Effector memory CD8-positive, alpha-beta T cell (primary cell): ENCODE results near the gene ZCCHC17.
A peak's percentile ranks its signal among the peaks of the same experiment; 100 is the strongest.
"Not testable (repeated sequence)": the region's sequence is repeated elsewhere in the genome, so short reads cannot be mapped to it uniquely, and the experiment has no call there.

Experiments
- ATAC-seq: fragments of 150-1000 bp; cut with Tn5 transposase; replicated peaks from 2 replicates; pipeline ENCODE4 v1.10.0; 2021; ENCODE audit warnings: mild to moderate bottlenecking, moderate library complexity
- DNase-seq, 3 experiments: peaks; one replicate each; pipeline ENCODE4 v3.0.0; 2021
- H3K27ac Mint-ChIP-seq, 2 donors: one replicate each; pipeline ENCODE4 v1.8.0; 2022; ENCODE audit warnings: mild to moderate bottlenecking in 2 of 2, mixed read lengths in 2 of 2, moderate library complexity in 2 of 2
- H3K27me3 Mint-ChIP-seq, 2 donors: one replicate each; pipeline ENCODE4 v1.8.0; 2022; ENCODE audit warnings: mixed read lengths in 2 of 2
- H3K36me3 Mint-ChIP-seq: one replicate; pipeline ENCODE4 v1.8.0; 2022; ENCODE audit warnings: mild to moderate bottlenecking, moderate library complexity, mixed read lengths; ENCODE audit not compliant: insufficient read depth
- H3K4me1 Mint-ChIP-seq, 2 donors: one replicate each; pipeline ENCODE4 v1.8.0; 2022; ENCODE audit warnings: low read depth in 2 of 2, mixed read lengths in 2 of 2
- H3K4me3 Mint-ChIP-seq, 2 donors: one replicate each; pipeline ENCODE4 v1.8.0; 2022; ENCODE audit warnings: mild to moderate bottlenecking in 2 of 2, mixed read lengths in 2 of 2, moderate library complexity in 2 of 2
- H3K9me3 Mint-ChIP-seq, 2 donors: one replicate each; pipeline ENCODE4 v1.8.0; 2022; ENCODE audit warnings: mixed read lengths in 2 of 2
- total RNA-seq, 9 experiments: gene quantifications; one replicate each; lab custom pipeline; 2026; lab: John Stamatoyannopoulos, UW

The ZCCHC17 gene, protein sequence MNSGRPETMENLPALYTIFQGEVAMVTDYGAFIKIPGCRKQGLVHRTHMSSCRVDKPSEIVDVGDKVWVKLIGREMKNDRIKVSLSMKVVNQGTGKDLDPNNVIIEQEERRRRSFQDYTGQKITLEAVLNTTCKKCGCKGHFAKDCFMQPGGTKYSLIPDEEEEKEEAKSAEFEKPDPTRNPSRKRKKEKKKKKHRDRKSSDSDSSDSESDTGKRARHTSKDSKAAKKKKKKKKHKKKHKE
- 19.1 to 37.5 (median 32.1) reads per million in 9 experiments for total RNA-seq

DNA sequence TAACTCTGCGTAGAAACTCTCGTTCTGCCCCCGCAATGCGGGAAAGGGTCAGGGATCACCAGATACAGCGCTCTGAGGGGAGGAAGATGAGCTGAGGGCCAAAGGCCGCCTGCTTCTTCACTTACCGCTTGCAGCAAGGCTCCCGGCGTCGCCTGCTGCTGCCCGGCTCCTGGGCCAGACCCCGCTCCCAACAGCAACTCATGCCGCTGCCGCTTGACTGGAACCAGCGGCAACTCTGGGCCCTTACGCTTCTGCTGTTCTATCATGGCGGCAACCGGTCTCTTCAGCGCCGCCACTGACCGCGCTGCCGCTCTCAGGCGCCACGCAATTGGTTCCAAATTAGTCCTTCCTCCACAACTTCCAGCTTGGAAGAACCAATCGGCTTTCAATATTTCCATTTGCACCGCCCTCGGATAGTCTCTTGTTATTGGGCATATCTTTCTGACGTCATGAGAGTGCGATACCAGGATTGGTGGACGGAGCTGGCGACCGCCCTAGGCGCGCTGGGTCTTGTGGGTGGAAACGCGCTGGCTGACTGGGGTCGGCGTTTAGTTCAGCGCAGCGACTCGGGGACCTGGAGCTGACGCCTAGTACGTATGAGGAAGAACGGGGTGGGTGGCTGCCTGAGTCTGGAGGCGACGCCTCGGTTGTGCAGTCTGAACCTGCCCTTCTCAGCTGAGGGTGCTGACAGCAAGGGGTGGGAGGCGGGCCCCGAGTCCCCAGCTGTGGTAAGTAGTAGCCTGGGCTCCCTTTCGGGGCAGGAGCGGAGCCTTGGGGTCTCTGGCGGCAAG is at the start of gene ZCCHC17, which contains the start of gene SNRNP40:
Gene ZCCHC17 (plus strand): TSS at position 547 of the 791 bp plus-strand sequence. CDS start 13,067 bp downstream, outside the sequence.
Gene SNRNP40 (minus strand): TSS at position 303 of the 791 bp plus-strand sequence. CDS start 37 bp downstream, at position 266.
- Mint-ChIP-seq H3K27me3 (no peaks in the 10 kb centered on the region), H3K9me3 (no peaks in the 10 kb centered on the region), H3K27ac (no peak within 1 kb of the TSS), H3K36me3 (peaks cover 33% of the 10 kb centered on the region), H3K4me3 (no peak within 1 kb of the TSS), H3K4me1 (peaks cover 20 to 22% of the 10 kb centered on the region in 2 donors)
- DNase-seq (peak; percentile 93 to 94 (median 94)), ATAC-seq (peak; percentile 88)

DNA sequence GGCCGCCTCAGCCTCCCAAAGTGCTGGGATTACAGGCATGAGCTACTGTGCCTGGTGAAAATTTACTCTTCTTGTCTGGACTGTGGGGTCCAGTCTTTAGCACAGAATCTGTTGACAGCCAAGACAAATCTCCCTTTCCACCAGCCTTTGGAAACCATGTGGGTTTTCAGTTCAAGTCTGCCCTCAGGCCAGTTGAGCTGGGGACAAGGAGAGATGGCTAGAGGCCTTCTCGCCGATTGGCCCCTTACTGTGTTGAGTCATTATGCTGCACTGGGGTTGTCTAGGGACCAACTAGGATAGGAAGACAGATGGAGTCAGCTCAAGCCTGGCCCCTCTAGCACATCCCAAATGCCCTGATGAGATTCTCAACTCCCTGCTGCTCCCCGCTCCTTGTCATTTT is 48.6 kb upstream of the ZCCHC17 start:
- no peaks in the 10 kb centered on the region for H3K36me3 Mint-ChIP-seq
- no peaks in the 10 kb centered on the region for H3K9me3 Mint-ChIP-seq
- peak overlapping the region in 1 of 2 donors; percentile 5 for H3K27ac Mint-ChIP-seq
- no peaks in the 10 kb centered on the region for H3K27me3 Mint-ChIP-seq
- H3K4me3 Mint-ChIP-seq = no peak overlapping the region
- H3K4me1 Mint-ChIP-seq = no peaks in the 10 kb centered on the region
- no peak for ATAC-seq
- no peak for DNase-seq

DNA sequence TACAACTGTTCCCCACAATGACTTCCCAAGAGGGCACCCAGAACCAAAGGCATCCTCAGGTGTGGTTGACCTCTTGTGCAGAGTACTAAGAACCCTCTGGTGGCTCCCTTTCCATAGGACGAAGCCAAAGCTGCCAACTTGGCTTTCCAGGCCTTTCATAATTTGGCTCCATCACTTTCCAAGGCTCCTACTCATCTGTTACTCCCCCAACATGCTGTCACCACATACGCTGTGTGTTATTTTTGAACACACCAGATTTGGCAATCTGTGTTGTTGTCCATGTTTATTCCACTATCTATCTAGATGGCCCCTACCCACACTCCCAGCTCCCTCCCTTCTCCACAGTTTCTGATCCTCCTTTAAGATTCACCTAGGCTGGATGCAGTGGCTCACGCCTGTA is 47.0 kb upstream of the ZCCHC17 start:
- no peak overlapping the region for H3K27ac Mint-ChIP-seq
- no peak overlapping the region for H3K4me3 Mint-ChIP-seq
- no peaks in the 10 kb centered on the region for H3K27me3 Mint-ChIP-seq
- no peaks in the 10 kb centered on the region for H3K9me3 Mint-ChIP-seq
- H3K36me3 Mint-ChIP-seq = no peaks in the 10 kb centered on the region
- ATAC-seq = no peak
- DNase-seq = no peak
- no peaks in the 10 kb centered on the region for H3K4me1 Mint-ChIP-seq

- no peaks in the 10 kb centered on the region for H3K27me3 Mint-ChIP-seq
- H3K9me3 Mint-ChIP-seq = no peaks in the 10 kb centered on the region
- DNase-seq (no peak), ATAC-seq (no peak)
- H3K4me3 Mint-ChIP-seq = no peak overlapping the region
- H3K4me1 Mint-ChIP-seq = no peaks in the 10 kb centered on the region
- H3K27ac Mint-ChIP-seq = no peak overlapping the region
- peaks cover 41% of the 10 kb centered on the region for H3K36me3 Mint-ChIP-seq
These were observed 39.6 kb upstream of the ZCCHC17 start for GRCh38 chr1:31257213-31257612.

DNA sequence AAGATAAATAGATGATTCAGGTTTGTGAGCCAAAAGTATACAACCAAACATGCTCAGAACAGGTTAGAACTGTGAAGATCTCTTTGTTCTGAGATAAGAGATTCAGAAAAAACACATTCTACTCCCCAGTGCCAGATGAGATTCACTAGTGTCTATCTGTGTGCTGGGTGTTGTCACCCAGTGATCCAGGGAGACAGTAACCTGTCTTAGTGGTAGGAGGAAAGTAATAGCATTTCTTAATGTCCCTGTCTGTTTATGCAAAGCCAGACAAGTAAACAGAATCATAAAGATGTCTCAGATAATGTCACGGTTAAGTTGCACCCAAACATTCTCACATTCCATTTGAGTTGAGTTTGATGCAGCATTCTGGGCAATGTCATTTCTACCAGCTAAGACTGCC is 38.3 kb upstream of the ZCCHC17 start:
- Mint-ChIP-seq H3K9me3 (no peaks in the 10 kb centered on the region), H3K36me3 (peaks cover 55% of the 10 kb centered on the region), H3K27me3 (no peaks in the 10 kb centered on the region), H3K4me3 (no peak overlapping the region), H3K4me1 (no peaks in the 10 kb centered on the region), H3K27ac (no peak overlapping the region)
- DNase-seq (no peak), ATAC-seq (no peak)

GRCh38 chr1:31259746-31260145 is 37.1 kb upstream of the ZCCHC17 start:
- Mint-ChIP-seq H3K4me1 (no peaks in the 10 kb centered on the region), H3K9me3 (no peaks in the 10 kb centered on the region), H3K36me3 (peaks cover 64% of the 10 kb centered on the region), H3K4me3 (no peak overlapping the region), H3K27ac (no peak overlapping the region), H3K27me3 (no peaks in the 10 kb centered on the region)
- no peak for DNase-seq
- no peak for ATAC-seq

DNA sequence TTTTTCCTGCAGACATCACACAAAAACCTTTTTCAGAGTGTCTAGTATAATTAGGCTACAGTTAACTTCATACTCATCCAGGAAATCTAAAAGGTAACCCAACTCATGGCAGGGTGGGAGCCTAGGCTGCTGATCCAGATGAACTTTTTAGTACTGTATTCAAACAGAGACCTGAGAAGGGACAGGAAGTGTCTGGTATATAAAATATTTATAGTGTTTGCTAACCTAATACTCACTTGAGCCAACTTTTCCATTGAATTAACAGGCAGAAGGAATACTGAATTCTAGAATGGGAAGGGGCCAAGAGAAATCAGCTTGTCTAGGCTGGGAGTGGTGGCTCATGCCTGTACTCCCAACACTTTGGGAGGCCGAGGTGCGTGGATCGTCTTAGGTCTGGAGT is 34.9 kb upstream of the ZCCHC17 start:
- no peaks in the 10 kb centered on the region for H3K27me3 Mint-ChIP-seq
- no peak for ATAC-seq
- no peak for DNase-seq
- H3K4me1 Mint-ChIP-seq = no peaks in the 10 kb centered on the region
- no peaks in the 10 kb centered on the region for H3K9me3 Mint-ChIP-seq
- peaks cover 79% of the 10 kb centered on the region for H3K36me3 Mint-ChIP-seq
- H3K4me3 Mint-ChIP-seq = no peak overlapping the region
- no peak overlapping the region for H3K27ac Mint-ChIP-seq

DNA sequence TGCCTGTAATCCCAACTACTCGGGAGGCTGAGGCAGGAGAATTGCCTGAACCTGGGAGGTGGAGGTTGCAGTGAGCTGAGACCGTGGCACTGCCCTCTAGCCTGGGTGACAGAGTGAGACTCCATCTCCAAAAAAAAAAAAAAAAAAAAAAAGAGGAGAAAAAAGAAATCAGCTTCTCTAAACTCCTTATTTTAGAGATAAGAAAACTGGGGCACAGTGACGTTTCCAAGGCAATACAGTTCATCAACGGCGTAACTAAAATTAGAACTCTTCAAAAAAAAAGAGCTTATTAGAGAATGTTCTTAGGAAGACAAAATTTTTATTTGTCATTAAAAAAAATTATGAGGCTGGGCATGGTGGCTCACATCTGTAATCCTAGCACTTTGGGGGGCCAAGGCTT is 34.4 kb upstream of the ZCCHC17 start:
- H3K4me3 Mint-ChIP-seq, H3K27ac Mint-ChIP-seq, H3K27me3 Mint-ChIP-seq, H3K4me1 Mint-ChIP-seq, DNase-seq, H3K9me3 Mint-ChIP-seq, ATAC-seq: not testable (repeated sequence)
- H3K36me3 Mint-ChIP-seq = peaks cover 84% of the 10 kb centered on the region

- H3K4me1 Mint-ChIP-seq = no peaks in the 10 kb centered on the region
- H3K36me3 Mint-ChIP-seq = peaks cover 92% of the 10 kb centered on the region
- ATAC-seq = no peak
- no peaks in the 10 kb centered on the region for H3K9me3 Mint-ChIP-seq
- H3K4me3 Mint-ChIP-seq = no peak overlapping the region
- no peaks in the 10 kb centered on the region for H3K27me3 Mint-ChIP-seq
- DNase-seq = no peak
- peak overlapping the region; percentile 12 to 41 for H3K27ac Mint-ChIP-seq
These were observed 33.4 kb upstream of the ZCCHC17 start for GRCh38 chr1:31263408-31263807.

- Mint-ChIP-seq H3K4me3 (no peak overlapping the region), H3K4me1 (no peaks in the 10 kb centered on the region), H3K9me3 (no peaks in the 10 kb centered on the region), H3K36me3 (peaks cover 92% of the 10 kb centered on the region), H3K27ac (no peak overlapping the region), H3K27me3 (no peaks in the 10 kb centered on the region)
- ATAC-seq (no peak), DNase-seq (no peak)
These were observed 31.9 kb upstream of the ZCCHC17 start for GRCh38 chr1:31264790-31265386.

DNA sequence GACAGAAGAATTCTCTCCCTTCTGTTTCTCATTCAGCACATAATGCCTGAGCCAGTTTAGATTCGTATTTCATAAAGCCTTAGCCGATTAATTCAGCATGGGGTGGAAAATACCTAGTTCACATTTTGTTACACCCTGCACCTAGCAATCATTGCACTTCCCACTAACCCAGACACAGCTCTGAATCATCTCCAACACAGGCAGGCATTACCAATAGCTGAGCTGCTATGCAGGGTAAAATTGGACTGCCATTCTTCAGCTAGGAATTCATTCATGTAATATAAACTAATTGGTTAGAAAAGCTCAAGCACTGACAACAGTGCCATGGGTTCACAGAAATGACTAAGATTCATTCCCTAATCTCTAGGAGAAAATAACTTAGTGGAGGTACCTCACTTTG is 30.3 kb upstream of the ZCCHC17 start:
- no peak for DNase-seq

GRCh38 chr1:31272369-31272768 is 24.5 kb upstream of the ZCCHC17 start:
- Mint-ChIP-seq H3K27me3 (no peaks in the 10 kb centered on the region), H3K4me3 (no peak overlapping the region), H3K27ac (no peak overlapping the region), H3K4me1 (peaks cover 3 to 20% of the 10 kb centered on the region in 2 donors), H3K36me3 (peaks cover 79% of the 10 kb centered on the region), H3K9me3 (no peaks in the 10 kb centered on the region)
- DNase-seq (no peak), ATAC-seq (no peak)

More for the DNA sequence above, 30.3 kb upstream of the ZCCHC17 start:
- ATAC-seq = no peak
- Mint-ChIP-seq H3K27me3 (no peaks in the 10 kb centered on the region), H3K4me1 (no peaks in the 10 kb centered on the region), H3K9me3 (no peaks in the 10 kb centered on the region), H3K27ac (no peak overlapping the region), H3K36me3 (peaks cover 89% of the 10 kb centered on the region), H3K4me3 (no peak overlapping the region)

- H3K27ac Mint-ChIP-seq = peak overlapping the region; percentile 68 to 83
- no peak overlapping the region for H3K4me3 Mint-ChIP-seq
- peaks cover 4 to 20% of the 10 kb centered on the region in 2 donors for H3K4me1 Mint-ChIP-seq
- no peaks in the 10 kb centered on the region for H3K27me3 Mint-ChIP-seq
- ATAC-seq = no peak
- H3K36me3 Mint-ChIP-seq = peaks cover 79% of the 10 kb centered on the region
- DNase-seq = no peak
- no peaks in the 10 kb centered on the region for H3K9me3 Mint-ChIP-seq
These were observed 23.2 kb upstream of the ZCCHC17 start for GRCh38 chr1:31273619-31274018.
